ENCODE data around the gene OXCT1.
A peak's percentile ranks its signal among the peaks of the same experiment; 100 is the strongest.
"Not testable (repeated sequence)": the region's sequence is repeated elsewhere in the genome, so short reads cannot be mapped to it uniquely, and the experiment has no call there.

Gene OXCT1

DNA sequence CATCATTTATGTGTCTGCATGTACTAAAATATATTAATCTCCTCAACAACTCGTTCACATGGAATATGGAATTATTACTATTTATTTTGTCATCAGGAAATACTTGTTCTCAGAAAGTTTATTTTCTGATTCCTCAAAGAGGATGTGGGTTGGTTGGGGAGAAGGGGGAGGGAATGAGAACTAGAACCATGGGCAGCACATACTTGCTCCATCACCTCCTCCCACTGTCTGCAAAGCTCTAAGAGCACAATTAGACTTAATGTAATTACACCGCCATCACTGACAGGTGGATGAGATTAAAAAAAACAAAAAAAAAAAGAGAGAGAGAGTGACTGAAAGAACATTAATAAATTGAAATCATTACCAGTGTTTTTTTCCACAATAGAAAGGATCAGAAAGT lies 98.2 kb downstream of the OXCT1 start:
- no peak for DNase-seq

DNA sequence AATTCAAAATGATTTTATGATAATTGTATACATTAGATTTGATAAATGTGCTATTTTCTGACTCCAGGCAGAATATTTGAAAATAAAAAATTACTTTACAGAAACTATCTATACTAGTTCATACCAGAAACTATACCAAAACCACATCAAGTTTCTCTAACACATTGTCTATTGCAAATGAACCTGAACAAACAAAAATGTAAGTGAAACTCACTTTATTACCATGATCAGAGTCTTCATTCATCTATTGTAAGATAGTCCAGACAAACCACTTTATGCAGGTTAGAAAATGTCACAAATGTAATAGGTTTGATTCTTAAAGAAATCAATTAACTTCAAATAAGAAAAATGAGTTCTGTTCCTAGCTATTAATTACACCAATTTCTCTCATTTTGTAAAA lies 99.4 kb downstream of the OXCT1 start:
- DNase-seq, result no peak

DNA sequence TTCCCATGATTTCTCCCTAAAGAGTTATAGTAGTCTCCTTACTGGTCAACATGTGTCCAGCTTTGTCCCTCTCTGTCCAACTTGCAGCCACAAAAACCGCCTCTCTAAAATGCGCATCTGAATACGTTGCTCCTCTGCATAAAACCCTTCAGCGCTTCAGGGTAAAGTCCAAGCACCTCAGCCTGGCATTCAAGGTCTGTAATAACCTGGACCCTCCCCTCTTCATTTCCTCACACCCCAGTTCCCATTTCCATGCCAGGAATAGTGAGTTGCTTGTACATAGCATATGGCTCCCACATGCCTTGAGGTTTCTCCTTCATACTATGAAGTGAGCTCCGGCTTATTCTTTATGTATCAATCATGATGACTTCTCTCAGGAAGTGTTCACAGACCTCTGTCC lies 101.5 kb downstream of the OXCT1 start:
- no peak for DNase-seq

DNA sequence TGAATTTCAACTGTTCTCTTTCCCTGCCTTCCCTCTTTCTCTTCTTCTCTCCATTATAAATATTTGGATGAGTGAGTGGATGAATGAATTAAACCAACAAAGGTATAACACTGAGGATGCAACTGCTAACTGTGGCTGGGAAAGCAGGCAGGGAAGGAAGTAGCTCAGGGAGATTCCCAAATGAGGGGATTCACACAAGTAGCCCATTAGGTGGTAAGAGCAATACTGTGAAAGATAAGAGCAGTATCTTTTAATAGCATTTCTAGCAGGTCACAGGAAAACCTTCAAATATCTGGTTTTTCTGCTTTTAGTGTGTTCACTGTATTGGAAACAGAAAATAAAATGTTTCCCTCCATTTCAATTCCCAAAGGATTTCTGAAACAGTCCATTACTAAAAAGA lies 105.6 kb downstream of the OXCT1 start:
- DNase-seq, result no peak

DNA sequence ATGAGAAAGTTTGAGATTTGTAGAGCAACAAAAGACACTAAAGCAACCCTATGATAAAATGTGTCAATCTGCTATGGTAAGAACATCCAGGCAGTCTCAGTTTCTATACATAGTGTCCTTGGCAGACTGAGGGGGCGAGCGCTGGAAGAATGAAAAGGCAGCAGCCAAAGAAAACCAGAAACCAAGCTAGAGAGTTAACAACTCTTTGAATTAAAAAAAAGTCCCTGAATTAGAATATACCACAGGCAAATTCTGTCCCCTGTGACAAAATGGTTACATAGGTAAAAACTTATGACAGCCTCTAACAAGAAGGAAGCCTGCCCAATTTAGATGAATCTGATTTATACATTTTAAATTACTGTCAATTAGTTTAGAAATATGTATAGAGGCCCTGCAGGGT lies 106.7 kb downstream of the OXCT1 start:
- no peak for DNase-seq

DNA sequence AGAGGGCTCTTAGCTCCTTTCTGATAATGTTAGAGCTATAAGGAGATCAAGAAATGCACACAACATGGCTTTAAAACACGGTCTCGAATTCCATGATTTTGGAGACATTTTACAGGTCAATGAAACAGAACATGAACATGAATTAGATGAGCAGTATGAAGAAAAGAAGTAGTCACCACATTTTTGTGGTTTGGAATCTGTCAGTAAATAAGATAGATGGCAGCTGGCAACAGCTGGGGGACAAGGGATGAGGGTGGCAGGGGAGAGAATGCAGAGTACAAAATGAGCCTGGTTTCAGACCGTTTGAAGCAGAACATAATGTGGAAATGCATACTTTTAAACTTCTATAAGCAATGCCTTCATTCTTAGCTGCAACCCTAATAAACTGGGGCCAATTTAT lies 107.1 kb downstream of the OXCT1 start:
- no peak for DNase-seq

DNA sequence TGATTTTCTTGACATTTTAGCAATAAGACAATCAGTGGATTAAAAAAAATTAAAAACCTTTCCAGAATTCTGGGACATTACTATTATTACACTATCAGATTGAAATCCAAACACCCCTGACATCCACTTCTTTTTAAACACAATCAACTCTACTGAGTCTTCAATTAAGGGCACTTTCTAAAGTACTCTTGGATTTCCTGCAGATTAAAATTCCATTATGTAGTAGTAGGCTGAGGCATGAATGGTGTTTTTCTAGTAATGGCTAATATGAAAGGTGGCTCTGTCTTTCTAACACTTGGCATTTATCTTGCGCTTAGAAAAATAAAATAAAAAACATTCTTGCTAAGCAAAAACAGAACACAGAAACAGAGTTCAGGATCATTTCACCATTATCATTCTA lies 107.8 kb downstream of the OXCT1 start:
- no peak for DNase-seq

DNA sequence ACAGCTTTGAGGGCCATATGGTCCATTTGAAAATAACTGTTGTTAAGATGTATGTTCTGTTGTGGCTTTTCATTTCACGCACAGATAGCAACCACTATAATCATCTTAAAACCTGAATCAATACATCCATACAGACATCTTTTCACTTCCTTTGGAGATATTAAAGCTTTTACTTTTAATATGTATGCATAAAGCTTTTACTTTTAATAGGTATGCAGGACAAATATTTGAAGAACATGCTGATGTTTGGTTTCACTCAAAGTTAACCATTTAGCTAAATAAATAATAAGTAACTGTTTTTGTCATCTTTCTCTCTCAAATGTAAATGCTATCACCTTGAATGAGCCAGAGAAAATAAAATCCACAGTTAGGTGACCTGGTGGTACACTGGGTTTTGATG lies 108.6 kb downstream of the OXCT1 start:
- no peak for DNase-seq

DNA sequence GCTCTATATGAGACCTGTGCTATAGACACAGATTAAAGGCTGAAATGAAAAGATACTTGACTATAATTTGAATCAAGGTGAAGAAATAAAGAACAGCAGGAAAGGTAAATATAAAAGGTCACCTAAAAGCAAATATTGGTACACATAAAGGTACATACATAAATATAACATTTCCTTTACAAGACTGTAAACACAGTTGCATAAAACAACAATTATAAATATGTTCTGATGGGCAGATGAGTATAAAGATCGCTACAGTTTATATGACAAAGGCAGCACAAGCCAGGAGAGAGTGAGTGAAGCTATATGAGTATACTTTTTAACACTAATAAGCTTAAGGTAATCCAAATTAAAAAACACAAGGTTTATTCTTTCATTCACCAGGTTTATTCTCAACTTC lies 114.5 kb downstream of the OXCT1 start:
- DNase-seq, result no peak

DNA sequence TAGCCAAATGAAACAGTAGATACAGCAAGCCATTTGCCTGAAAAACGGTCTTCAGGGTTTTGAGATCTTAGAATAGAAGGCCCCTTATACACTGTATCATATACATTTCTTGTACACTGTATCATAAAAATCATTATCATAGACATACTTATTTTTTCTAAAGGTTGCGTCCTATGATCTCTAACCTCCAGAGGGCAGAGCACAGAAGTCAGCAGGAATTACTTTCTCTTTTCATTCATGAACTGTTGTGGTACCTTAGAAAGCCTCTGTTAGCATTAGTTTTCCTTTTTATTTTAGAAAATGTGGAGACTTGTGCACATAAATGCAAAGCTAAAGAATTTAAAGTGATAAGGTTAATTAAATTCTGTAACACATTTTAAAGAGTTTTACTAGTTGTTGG lies 115.4 kb downstream of the OXCT1 start:
- peak; percentile 8 for DNase-seq

DNA sequence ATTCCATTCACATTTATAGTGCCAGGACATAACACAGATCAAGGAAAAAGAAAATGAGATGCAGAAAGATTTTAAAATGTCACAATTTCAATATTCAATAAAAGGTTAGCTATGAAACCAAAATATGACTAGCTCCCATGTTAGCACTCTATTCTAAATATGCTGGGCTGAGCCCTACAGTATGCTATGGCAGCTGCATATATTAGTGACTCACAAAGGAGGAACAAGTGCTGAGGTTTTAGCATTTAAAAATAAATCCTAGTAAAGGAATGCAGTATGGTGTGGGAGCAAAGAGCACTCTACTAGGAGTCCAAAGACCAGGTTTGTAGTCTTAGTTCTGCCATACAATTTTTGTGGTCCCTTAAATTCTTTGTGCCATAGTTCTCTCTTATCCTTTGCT lies 118.4 kb downstream of the OXCT1 start:
- DNase-seq, result no peak

DNA sequence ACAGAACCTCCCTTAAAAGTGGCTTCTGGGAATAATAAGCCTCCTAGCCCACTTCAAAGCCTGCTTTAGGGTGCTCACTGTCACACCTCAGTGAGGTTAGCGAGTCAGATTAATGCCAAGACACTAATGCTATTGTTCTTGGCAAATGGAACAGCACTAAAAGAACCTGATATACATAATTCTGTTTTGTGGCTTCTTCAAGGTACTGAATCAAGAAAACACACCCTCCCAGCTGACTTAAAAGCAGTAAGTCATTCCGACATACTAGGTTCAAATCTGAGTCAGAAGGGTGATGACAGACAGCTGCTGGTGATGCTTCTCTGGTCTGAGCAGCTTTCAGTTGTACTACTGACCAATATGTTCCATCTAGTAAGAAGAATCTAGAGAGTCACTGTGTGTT lies 121.6 kb downstream of the OXCT1 start:
- no peak for DNase-seq

DNA sequence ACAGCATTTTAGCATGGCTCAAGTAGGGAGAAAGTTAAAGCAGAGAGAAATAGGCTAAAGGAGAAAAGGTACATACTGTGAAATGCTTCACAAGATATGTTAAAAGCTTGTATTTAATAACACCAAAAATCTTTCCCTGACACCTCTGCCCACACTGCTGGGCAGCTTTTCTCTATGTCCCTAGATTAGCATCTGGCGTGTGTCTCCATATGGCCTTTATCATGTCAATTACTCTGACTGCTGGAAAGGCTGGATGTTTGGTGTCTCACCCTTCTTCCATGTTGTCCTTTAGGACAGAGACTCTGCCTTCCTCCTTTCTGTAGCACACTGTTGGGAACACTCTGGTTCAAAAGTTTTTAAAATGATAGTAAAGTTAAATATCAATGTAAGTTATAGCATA lies 122.5 kb downstream of the OXCT1 start:
- no peak for DNase-seq

DNA sequence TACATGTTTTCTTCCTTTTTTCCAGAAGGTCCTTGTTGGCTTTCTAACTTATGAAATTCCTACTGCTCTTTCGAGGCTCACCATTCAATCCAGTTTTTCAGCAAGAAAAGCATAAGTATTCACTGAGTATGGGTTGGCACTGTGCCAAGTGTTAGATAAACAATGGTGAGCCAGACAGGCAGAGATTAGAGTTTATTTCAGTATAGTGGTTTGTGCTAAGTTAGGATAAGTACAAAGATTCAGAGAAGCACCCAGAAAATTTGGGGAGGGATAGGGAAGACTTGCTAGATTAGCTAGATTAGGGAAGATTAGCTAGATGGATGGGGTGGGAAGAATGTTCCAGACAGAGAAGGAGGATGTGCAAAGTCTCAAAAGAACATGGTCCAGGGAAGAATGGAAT lies 122.9 kb downstream of the OXCT1 start:
- DNase-seq, result peak; percentile 11

DNA sequence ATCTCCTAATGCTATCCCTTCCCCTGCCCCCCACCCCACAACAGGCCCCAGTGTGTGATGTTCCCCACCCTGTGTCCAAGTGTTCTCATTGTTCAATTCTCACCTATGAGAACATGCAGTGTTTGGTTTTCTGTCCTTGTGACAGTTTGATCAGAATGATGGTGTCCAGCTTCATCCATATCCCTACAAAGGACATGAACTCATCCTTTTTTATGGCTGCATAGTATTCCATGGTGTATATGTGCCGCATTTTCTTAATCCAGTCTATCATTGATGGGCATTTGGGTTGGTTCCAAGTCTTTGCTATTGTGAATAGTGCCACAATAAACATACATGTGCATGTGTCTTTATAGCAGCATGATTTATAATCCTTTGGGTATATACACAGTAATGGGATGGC lies 127.6 kb downstream of the OXCT1 start:
- DNase-seq, result not testable (repeated sequence)

DNA sequence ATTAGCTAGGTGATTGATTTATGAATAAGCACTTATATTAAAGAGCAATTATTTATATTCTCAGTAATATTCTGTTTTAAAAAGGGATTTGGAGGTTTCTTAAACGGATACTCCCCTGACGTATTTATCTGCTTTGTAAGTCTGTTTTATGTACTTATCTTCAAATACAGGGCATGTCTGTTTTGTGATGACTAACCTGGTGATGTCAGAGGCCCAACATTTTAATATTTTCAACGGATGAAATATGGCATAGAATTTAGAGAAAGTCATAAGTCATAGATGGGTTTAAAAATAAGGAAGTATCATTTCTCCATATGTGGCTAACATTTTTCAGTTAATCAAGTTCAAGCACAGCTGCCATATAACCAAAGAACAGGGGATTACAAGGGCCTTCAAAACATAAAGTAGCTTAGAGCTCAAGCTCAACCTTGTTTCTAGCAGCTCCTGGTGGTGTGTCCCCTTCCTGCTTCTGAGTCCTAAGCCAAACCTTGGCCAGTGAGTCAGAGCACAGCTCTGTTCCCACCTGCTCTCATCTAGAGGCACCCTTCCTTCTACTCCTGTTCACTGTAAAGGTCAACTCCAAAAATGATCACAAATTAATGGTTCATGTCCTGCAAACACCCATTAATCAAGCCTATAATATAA lies 131.4 kb downstream of the OXCT1 start:
- no peak for DNase-seq

DNA sequence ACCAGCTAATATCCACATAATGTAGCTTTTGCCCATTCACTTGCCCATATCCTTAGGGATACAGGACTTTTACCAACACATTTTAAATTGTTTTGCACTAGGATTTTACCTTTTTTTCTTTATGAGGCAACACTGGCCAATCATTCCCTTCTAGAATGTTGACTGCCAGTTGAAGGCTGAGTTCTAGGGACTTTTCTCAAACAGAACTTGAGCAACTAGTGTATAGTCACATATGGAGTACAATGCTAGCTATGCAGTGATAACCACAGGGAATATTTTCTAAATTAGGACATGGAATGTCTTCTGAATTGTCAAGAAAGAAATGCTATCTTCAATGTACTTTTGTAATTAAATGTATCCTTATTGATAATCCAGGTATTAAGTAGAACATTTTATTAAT lies 133.6 kb downstream of the OXCT1 start:
- DNase-seq, result no peak

DNA sequence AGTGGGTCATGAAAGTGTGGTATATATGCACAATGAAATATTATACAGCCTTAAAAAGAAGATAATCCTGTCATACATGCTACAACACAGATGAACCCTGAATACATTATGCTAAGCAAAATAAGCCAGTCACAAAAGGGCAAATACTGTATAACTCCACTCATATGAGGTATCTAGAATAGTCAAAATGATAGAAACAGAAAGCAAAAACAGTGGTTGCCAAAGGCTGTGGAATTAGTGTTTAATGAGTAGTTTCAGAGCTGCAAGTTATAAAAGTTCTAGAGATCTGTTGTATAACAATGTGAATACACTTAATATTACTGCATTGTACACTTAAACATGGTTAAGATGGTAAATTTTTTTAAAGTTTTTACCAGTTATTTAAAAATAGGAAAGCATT lies 135.0 kb downstream of the OXCT1 start:
- no peak for DNase-seq

DNA sequence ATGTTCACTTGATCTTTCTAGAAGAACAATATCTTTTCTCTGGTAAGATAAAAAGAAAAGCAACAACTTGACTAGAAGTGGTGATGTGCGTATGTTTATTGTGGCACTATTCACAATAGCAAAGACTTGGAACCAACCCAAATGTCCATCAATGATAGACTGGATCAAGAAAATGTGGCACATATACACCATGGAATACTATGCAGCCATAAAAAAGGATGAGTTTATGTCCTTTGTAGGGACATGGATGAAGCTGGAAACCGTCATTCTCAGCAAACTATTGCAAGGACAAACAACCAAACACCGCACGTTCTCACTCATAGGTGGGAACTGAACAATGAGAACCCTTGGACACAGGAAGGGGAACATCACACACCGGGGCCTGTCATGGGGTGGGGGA lies 140.8 kb downstream of the OXCT1 start:
- DNase-seq, result not testable (repeated sequence)

DNA sequence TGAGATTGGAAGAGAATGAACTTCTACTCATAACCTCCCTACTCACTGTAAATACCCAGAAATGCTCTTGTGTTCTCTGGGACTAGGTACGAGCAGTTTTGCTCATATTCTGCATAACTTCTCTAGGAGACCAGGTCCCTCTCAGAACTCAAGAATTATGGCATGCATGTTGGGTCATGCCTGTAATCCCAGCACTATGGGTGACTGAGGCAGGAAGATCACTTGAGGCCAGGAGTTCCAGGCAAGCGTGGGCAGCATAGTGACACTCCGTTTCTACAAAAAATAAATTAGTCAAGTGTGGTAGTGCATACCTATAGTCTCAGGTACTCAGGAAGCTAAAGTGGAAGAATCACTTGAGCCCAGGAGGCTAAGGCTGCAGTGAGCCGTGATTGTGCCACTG lies 141.9 kb downstream of the OXCT1 start:
- DNase-seq, result no peak

DNA sequence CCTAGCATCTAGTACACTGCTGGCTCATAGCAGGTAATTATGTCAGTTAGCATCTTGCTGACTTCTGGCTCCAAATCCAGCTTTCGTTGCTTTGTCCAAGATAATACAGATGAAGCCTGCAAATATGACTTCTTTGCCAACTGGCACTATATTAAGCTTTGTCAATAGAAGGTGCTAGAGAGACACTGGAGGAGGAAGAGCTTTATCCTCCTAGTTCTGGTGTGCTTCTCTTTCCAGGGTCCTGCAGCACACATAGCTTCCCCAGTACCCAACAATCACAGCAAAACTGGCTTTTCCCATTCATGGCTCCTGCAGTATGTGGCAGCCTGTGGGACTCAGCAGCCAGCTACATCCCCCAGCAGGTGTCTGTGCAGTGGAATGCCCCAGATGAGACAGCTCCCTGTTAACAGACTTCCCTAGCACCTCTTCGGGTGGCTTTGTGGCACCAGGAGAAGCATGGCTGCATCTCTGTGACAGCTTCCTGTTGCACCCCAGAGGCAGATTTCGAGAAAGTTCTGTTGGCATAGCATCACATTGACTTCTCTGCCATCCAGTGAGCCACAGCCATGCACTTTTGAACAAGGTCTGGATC lies 147.8 kb downstream of the OXCT1 start:
- DNase-seq, result no peak

DNA sequence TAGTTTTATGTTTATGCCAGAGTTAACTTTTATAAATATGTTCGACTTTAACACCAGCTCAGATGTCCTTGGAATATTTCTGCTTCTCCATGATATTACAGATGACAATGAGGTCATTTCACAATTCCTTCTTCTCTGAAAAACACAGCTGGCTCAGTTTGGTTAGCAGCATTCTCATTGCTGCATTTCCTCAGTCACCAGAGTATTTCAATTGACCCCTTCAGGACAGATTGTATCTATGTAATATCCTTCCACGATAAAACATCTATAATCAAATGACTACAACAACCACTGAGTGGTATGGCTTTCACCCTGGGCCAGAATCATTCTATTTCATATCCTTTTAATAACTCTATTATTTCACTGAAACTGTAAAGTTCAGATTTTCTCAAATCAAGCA lies 148.7 kb downstream of the OXCT1 start:
- DNase-seq, result no peak

DNA sequence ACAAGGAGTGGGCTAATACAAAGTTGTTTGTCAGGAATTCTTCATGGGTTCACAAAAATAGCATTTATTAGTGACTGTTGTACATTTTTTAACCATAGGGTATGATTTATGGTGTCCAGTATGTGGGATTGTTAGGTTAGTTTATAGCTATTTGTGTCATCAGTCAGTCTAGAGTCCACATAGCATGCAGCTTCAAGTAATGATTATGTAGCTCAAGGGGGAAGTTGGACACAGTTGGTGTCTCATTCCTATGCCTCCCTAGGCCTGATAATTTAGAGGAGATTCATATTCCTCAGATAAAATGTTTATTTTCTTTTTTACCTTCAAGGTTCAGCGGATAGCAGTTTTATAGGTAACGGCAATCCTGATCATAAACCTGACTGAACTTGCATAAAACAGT lies 153.8 kb downstream of the OXCT1 start:
- no peak for DNase-seq

DNA sequence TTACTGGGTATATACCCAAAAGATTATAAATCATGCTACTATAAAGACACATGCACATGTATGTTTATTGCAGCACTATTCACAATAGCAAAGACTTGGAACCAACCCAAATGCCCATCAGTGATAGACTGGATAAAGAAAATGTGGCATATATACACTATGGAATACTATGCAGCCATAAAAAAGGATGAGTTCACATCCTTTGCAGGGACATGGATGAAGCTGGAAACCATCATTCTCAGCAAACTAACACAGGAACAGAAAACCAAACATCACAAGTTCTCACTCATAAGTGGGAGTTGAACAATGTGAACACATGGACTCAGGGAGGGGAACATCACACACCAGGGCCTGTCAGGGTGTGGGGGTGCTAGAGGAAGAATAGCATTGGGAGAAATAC lies 155.8 kb downstream of the OXCT1 start:
- not testable (repeated sequence) for DNase-seq

DNA sequence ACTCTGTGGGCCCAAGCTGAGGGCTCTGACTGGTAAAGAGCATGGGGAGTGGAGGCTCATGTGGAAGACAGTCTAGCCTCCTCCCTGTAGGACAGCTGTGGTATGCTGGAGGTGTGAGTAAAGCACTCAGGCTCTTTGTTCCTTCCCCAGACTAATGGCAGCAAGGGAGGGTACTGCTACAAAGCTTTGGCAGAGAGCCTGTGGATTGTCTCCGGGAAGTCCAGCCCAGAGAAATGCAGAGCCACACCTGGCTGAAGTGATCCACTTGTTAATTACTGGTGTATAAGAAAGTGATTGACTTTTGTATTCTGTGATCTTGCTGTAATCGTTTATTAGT lies 161.7 kb downstream of the OXCT1 start:
- no peak for DNase-seq

All from NCI-H510A treated with DMSO at 0.1 percent for 48 hours (cell line).